AG09319 (cell line): ENCODE results near the gene TLR7.

Experiments used
- DNase-seq: peaks from one replicate; pipeline ENCODE4 v3.0.0-alpha.2; 2010; ENCODE audit warnings: low read depth; ENCODE audit errors: extremely low read depth
- TF ChIP-seq, protein P1 (sequence below): IDR thresholded peaks from 2 replicates; pipeline ENCODE4 v1.5.1; 2011; ENCODE audit warnings: low read depth, mild to moderate bottlenecking, inconsistent platforms, low read length, moderate library complexity

TLR7 gene

DNA sequence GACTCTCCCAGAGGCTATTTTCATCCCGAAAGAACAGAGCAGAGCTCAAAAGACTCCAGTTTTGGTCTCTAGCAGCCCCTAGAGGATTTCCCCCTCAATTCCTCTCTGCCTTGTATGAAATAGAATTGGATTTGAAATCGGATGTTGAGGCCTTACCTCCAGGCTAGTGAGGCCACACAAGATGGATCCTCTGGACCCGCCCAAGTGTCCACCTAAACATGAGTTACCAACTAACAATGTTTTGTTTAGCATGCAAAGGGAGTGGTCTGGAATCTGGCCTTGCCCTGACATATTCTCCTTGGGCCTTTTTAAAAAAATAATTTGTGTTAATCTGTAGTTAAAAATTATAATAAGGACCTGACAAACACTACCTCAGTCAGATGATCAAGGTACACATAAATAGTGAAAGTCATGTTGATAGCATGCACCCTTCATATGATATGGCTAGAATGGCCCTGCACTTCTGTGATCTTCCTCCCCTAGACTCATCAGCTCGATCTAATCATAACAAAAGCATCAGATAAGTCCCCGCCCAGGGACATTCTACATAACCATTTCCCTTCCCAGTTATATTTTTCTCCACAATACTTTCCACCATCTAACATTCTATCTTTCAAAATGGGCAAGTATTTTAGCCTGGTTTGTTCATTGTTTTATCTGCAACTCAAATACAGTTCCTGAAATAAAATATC, 46.1 kb downstream of the TLR7 start:
- TF ChIP-seq, protein P1, sequence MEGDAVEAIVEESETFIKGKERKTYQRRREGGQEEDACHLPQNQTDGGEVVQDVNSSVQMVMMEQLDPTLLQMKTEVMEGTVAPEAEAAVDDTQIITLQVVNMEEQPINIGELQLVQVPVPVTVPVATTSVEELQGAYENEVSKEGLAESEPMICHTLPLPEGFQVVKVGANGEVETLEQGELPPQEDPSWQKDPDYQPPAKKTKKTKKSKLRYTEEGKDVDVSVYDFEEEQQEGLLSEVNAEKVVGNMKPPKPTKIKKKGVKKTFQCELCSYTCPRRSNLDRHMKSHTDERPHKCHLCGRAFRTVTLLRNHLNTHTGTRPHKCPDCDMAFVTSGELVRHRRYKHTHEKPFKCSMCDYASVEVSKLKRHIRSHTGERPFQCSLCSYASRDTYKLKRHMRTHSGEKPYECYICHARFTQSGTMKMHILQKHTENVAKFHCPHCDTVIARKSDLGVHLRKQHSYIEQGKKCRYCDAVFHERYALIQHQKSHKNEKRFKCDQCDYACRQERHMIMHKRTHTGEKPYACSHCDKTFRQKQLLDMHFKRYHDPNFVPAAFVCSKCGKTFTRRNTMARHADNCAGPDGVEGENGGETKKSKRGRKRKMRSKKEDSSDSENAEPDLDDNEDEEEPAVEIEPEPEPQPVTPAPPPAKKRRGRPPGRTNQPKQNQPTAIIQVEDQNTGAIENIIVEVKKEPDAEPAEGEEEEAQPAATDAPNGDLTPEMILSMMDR: no peak
- DNase-seq: no peak

DNA sequence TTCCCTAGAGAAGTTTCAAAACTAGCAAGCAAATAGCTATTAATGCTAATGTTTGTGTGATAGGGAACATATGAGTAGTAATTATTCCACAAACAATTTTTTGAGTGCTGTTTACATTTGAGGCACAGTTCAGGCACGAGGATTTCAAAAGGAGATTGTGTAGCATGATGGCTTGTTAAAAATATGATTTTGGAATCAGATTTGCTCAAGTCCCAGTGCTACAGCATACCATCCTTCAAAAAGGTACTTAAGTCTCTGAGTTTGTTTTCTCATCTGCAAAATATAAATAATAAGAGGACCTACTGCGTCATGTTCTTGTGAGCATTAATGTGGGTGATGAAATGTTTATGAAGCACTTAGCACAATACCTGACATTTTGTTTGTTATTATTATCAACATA, 50.9 kb downstream of the TLR7 start:
- TF ChIP-seq, protein P1: no peak

DNA sequence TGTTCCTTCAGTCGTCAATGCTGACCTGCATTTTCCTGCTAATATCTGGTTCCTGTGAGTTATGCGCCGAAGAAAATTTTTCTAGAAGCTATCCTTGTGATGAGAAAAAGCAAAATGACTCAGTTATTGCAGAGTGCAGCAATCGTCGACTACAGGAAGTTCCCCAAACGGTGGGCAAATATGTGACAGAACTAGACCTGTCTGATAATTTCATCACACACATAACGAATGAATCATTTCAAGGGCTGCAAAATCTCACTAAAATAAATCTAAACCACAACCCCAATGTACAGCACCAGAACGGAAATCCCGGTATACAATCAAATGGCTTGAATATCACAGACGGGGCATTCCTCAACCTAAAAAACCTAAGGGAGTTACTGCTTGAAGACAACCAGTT, 52.2 kb downstream of the TLR7 start:
- no peak for DNase-seq
- TF ChIP-seq, protein P1: no peak

More for the DNA sequence above, 50.9 kb downstream of the TLR7 start:
- DNase-seq: no peak

DNA sequence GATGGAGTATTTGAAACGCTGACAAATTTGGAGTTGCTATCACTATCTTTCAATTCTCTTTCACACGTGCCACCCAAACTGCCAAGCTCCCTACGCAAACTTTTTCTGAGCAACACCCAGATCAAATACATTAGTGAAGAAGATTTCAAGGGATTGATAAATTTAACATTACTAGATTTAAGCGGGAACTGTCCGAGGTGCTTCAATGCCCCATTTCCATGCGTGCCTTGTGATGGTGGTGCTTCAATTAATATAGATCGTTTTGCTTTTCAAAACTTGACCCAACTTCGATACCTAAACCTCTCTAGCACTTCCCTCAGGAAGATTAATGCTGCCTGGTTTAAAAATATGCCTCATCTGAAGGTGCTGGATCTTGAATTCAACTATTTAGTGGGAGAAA, 52.7 kb downstream of the TLR7 start:
- TF ChIP-seq, protein P1: no peak

DNA sequence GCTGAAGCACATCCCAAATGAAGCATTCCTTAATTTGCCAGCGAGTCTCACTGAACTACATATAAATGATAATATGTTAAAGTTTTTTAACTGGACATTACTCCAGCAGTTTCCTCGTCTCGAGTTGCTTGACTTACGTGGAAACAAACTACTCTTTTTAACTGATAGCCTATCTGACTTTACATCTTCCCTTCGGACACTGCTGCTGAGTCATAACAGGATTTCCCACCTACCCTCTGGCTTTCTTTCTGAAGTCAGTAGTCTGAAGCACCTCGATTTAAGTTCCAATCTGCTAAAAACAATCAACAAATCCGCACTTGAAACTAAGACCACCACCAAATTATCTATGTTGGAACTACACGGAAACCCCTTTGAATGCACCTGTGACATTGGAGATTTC, 54.1 kb downstream of the TLR7 start:
- DNase-seq: no peak
- TF ChIP-seq, protein P1: no peak

More for the DNA sequence above, 52.7 kb downstream of the TLR7 start:
- no peak for DNase-seq

- no peak for DNase-seq
- TF ChIP-seq, protein P1: no peak
Observed at GRCh38 chrX:12921886-12922598, 55.2 kb downstream of the TLR7 start.

GRCh38 chrX:12922599-12922919, 55.7 kb downstream of the TLR7 start:
- TF ChIP-seq, protein P1: no peak
- DNase-seq: no peak
